ENCODE results near the gene SERPINB1. TPM values are rescaled to one million over a fixed set of nuclear protein-coding genes. Genes with fewer than 3 reads are reported as not detected.

SERPINB1 gene
- total and polyA plus RNA-seq, 9 of the 15 experiments (the other 6 are each of a cell fraction or from before 2014, with no cell fraction given), result 33.9 to 108 (median 63.8) TPM

GRCh38 chr6:2857185-2857579 lies 15.5 kb upstream of the SERPINB1 start (continued):
- TF ChIP-seq ZFP36 (IDR thresholded peaks at IDR 0.05; ENCODE audit: low read depth, low read length, partially characterized antibody), result no peak
- TF ChIP-seq CREB1 (IDR thresholded peaks at IDR 0.05), result peak; percentile 14; the same call in 1 of the 2 replicates
- TF ChIP-seq CREB1 (CRISPR knock-in tag; IDR thresholded peaks at IDR 0.05), result no peak
- TF ChIP-seq YBX1 (IDR thresholded peaks at IDR 0.05), result no peak
- TF ChIP-seq ETV5 (CRISPR knock-in tag; IDR thresholded peaks at IDR 0.05; ENCODE audit: low read depth), result no peak
- TF ChIP-seq ZNF668 (CRISPR knock-in tag; IDR thresholded peaks at IDR 0.05), result no peak
- TF ChIP-seq SIX5 (IDR thresholded peaks at IDR 0.05; ENCODE audit: borderline replicate concordance in 1 of 2, insufficient read depth in 1 of 2, low read depth in 1 of 2, low read length in 2 of 2), result no peak
- no peak for TF ChIP-seq POLR3A (IDR thresholded peaks at IDR 0.05; ENCODE audit: borderline replicate concordance, extremely low read depth, insufficient read depth, insufficient read length)
- TF ChIP-seq MTA2 (IDR thresholded peaks at IDR 0.05; ENCODE audit: low read depth), result 0 out of 2 replicates have a peak, but pooled peaks have one; percentile 4
- TF ChIP-seq CHD2 (IDR thresholded peaks at IDR 0.05; ENCODE audit: low read depth, low read length), result no peak
- no peak for TF ChIP-seq SIN3B (IDR thresholded peaks at IDR 0.05; ENCODE audit: low read depth)
- TF ChIP-seq RBM25 (IDR thresholded peaks at IDR 0.05; ENCODE audit: low read depth, low read length, severe bottlenecking), result no peak
- TF ChIP-seq ILF3 (IDR thresholded peaks at IDR 0.05; ENCODE audit: borderline replicate concordance), result no peak
- TF ChIP-seq ZNF740 (CRISPR knock-in tag; IDR thresholded peaks at IDR 0.05), result no peak
- peak in 1 of 2 experiments; percentile 2; a peak in 1 of 4 replicates for TF ChIP-seq ZNF740 (tag; IDR thresholded peaks at IDR 0.05)
- no peak for TF ChIP-seq ZNF639 (CRISPR knock-in tag; conservative IDR thresholded peaks at IDR 0.05 in 1 of 2, IDR thresholded peaks at IDR 0.05 in 1 of 2)
- TF ChIP-seq FOXK1 (CRISPR knock-in tag; IDR thresholded peaks at IDR 0.05; ENCODE audit: borderline replicate concordance), result no peak
- TF ChIP-seq TCF7 (IDR thresholded peaks at IDR 0.05; ENCODE audit: borderline replicate concordance), result 0 out of 2 replicates have a peak, but pooled peaks have one; percentile 17
- no peak; the same call in 1 of the 2 replicates for TF ChIP-seq ZBTB17 (CRISPR knock-in tag; IDR thresholded peaks at IDR 0.05)
